HuH-7 (cell line): Measurements from ENCODE around the gene INTS3.
"Not testable (repeated sequence)": the region's sequence is repeated elsewhere in the genome, so short reads cannot be mapped to it uniquely, and the experiment has no call there.

Experiments used
- DNase-seq: peaks from one replicate; pipeline ENCODE4 v3.0.0; 2011; ENCODE audit warnings: low spot score

The INTS3 gene

DNA sequence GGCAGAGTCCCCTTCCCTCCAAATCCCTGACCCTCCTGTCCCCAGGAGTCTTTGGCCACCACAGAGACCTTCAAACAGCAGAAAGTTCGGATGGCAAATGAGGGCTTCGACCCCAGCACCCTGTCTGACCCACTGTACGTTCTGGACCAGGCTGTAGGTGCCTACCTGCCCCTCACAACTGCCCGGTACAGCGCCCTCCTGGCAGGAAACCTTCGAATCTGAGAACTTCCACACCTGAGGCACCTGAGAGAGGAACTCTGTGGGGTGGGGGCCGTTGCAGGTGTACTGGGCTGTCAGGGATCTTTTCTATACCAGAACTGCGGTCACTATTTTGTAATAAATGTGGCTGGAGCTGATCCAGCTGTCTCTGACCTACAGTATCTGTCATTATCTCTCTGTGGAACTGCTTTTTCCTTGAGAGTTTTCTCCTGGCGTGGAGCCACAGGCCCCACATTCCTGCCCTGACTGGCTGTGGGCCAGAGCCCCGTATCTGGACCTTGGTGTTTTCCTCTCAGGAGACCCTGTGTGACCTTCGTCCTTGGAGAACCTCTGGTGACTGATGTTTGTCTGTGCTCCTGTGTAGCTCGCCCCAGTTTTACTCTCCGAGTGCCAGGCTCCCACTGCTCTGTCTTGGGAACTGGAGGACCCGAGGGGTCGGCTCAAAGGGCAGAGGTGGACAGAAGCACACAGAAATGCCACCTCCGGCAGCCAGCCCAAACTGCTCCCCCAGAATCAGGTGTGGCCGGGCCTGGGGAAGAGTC, 52.1 kb downstream of the INTS3 start:
- DNase-seq = no peak

DNA sequence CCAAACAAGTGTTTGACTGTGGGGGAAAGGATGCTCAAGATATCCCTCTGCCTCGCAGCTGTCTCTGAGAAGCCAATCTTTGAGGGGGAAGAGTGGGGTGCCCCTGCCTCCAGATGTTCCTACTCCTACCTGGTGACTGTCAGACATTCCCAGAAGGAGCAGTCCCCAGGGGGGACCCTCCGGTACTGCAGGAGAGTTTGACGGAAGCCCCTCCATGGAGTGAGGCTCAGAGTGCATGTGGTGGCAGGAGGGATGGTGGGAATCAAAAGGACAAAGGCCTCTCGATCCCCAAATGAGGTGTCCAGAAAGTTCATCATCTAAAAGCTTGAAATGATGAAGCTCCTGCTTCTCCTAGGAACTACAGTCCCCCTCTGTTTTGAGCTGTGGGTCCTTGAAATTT, 52.7 kb downstream of the INTS3 start:
- no peak for DNase-seq

DNA sequence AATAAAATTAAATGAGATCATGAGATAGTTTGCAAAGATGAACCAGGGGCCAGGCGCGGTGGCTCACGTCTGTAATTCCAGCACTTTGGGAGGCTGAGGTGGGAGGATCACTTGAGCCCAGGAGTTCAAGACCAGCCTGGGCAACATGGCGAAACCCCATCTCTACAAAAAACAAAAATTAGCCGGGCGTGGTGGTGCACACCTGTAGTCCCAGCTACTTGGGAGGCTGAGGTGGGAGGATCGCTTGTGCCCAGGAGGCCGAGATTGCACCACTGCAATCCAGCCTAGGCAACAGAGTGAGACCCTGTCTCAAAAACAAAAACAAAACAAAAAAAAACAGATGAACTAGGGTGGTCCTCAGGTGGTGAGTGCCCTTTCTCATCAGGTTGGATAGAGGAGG, 54.8 kb downstream of the INTS3 start:
- not testable (repeated sequence) for DNase-seq

DNA sequence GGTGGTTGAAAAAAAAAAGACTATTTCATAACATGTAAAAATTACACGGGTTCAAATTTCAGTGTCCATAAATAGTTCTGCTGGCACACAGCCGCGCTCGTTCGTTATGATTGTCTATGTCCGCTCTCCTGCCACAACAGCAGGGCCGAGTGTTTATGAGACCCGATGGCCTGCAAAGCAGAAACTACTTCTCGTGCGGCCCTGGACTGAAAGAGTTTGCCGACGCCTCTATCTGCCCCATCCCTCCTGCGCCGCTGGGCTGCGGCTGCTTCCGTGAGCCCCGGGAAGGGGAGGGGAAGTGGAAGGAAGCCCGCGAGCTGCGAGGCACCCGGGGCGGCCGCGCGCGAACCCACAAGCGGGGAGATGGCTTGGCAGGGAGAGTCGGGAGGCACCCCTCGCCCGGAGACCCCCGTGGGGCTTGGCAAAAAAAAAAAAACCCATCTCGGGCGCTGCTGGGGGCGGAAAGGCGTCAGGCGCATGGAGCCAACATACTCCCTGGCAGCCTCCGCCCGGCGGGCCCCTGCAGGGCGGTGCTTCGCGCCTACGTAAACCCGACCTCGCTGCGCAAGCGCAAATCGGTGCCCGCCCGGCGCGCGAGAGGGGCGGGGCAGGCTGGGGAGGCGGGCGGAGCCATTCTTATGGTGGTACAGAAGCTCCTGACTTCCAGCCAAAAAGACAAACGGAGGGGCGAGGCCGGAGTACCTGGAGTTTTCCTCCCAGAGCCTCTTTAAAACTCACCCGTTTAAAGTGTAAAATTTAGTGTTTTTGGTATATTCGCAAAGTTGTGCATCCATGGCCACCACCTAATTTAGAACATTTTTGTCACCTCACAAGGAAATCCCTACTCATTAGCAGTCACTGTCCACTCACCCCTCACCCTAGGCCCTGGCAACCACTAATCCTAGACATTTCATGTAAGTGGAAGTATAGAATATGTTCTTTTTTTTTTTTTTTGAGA, 55.7 kb downstream of the INTS3 start:
- DNase-seq = peak; percentile 99

DNA sequence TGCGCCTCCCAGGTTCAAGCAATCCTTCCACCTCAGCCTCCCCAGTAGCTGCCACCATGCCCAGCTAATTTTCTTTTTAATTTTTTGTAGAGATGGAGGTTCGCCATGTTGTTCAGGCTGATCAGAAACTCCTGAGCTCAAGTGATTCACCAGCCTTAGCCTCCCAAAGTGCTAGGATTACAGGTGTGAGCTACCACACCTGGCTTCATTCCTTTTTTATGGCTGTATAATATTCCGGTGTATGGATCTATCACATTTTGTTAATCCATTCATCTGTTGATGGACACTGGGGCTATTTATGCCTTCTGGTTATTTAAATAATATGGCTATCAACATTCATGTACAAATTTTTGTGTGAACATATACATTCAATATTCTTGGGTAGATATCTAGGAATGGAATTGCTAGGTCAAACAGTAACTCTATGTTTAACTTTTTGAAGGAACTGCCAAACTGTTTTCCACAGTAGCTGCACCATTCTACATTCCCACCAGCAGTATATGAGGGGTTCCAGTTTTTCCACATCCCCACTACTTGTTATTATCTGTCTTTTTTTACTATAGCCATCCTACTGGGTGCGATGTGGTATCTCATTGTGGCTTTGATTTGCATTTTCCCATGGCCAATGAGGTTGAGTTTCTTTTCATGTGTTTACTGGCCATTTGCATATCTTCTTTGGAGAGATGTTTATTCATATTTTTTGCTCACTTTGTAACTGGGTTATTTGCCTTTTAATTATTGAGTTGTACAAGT, 58.4 kb downstream of the INTS3 start:
- no peak for DNase-seq

DNA sequence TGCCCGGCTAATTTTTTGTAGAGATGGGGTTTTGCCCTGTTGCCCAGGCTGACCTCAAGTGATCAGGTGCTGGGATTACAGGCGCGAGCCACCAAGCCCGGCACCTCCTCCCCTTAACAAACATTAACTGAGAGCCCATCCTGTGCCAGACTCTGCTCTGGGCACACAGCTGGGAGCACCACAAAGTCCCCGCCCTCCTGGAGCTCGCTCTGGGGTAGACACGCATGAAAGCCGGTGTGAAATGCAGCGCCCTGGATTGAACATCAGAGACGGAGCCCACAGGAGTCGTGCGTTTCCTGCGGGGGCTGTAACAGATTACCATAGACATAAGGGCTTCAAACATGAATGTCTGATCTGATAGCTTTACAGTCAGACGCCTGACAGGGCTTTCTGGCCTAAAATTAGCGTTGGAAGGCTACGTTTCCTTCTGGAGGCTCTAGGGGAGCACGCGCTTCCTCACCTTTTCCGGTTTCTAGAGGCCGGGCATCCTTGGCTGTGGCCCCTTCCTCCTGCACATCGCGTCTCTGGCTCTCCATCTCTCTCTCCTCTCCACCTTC, 61.7 kb downstream of the INTS3 start:
- no peak for DNase-seq

DNA sequence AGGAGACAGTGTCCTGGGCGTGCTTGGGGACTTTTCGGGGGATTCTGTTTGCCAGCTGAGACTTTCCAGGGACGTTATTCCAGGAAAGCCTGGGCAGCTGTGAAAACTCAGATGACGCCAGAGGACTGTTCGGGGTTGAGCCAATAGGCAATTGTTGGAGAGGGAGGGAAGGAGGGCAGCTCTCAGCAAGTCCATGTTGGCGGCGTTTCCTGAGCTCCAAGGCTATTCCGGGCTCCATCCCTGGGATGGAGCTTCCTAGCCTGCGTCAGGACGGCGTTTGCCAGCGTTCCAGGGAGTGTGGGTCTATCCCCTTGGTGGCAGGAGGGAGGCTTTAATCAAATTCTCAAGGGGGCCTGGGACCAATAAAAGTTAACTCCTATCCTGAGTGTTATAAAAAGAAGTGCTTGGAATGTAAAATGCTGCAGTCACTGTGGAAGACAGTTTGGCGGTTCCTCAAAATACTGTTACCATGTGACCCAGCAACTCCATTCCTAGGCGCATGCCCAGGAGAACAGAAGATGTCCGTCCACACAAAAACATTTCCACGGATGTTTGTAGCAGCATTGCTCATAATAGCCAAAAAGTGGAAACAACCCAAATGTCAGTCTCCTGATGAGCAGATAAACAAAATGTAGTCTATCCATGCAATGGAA, 62.6 kb downstream of the INTS3 start:
- no peak for DNase-seq

DNA sequence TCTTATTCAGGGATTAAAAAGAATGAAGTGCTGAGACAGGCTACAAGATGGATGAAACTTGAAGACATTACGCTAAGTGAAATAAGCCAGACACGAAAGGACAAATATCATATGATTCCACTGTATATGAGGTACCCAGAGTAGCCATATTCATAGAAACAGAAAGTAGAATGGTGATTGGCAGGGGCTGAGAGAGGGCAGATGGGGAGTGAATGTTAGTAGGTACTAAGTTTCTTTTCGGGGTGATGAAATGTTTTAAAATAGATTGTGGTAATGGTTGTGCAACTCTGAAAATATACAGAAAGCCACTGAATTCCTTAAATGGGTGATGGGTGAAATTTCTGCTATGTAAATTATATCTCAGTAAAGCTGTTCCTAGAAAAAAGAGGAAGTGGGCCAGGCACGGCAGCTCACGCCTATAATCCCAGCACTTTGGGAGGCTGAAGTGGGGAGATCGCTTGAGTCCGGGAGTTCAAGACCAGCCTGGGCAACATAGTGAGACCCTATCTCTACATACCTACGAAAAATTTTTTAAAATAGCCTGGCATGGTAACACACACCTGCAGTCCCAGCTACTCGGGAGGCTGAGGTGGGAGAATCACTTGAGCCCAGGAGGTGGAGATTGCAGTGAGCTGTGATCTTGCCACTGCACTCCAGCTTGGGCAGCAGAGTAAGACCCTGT, 63.3 kb downstream of the INTS3 start:
- no peak for DNase-seq

DNA sequence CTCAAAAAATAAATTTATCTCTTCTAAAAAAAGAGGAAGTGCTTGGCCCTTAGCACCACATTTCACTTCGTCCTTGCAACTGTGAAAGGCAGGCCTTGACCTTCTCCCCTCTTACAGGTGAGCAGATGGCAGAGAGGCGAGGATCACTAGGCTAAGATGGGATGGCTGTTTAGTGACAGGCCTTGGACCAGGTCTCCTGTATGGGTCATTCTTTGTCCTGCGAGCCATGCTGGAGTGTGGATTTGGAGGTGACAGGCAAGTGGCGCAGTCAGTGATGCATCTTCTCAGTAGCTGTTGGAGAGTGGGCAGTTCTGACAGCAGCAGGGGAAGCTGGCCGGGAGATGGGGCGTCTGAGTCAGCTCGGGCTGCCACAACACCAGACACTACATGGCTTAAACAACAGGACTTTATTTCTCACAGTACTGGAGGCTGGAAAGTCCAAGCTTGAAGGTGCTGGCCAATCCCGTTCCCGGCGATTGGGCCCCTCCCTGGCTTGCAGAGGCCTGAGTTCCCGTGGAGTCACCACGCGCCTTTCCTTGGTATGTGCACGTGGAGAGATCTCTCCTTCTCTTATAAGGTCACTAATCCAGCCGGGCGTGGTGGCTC, 63.9 kb downstream of the INTS3 start:
- DNase-seq = no peak

DNA sequence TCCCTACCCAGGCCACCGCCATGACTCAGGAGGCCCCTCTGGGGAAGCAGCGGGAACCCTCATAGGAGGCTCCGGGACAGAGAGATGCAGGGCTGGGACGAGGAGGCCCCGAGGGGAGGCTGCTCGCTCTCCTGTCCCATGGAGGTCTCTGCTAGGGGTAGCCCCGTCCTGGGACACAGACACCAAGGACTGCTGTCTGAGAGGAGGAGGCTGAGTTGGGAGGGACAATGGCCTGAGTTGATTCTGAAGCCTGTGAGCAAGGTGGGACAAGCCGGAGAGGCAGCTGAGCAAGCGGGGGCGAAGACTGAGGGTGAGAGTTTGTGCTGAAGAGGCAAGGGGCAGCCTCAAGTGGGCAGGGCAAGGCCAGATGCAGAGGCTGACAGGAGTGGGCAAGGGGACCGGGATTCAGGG, 64.8 kb downstream of the INTS3 start:
- no peak for DNase-seq

DNA sequence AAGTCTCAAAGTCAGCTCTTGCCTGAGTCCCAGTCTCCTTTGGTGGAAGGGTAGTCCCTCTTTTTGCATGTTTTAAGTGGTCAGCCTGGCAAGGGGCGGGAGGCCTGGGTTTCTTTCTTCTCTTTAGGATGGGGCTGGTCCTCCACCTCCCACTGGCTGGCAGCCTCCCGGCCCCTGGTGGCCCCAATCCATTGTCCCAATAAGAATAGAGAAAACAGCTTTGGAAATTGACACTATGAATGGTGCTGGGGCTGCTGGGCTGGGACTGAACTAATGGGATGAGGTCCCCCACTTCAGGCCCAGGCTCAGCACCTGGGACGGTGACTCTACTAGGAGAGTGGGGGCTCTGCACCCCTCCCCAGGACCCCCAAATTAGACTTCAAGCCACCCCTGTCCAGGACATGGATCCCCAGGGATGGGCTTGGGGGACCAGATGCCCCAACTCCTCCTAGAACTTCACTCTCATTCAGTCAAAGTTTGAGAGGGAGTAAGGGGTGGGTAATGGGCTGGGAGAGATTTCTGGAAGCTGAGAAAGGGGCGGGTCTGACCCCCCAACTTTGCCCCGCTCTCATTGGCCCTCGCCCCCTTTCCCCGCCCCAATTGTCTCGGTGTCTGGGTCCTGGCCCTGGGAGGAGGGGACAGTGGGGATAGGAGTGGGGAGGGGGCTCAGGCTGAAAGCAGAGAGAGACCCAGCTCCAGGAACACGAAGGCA, 65.6 kb downstream of the INTS3 start:
- no peak for DNase-seq

DNA sequence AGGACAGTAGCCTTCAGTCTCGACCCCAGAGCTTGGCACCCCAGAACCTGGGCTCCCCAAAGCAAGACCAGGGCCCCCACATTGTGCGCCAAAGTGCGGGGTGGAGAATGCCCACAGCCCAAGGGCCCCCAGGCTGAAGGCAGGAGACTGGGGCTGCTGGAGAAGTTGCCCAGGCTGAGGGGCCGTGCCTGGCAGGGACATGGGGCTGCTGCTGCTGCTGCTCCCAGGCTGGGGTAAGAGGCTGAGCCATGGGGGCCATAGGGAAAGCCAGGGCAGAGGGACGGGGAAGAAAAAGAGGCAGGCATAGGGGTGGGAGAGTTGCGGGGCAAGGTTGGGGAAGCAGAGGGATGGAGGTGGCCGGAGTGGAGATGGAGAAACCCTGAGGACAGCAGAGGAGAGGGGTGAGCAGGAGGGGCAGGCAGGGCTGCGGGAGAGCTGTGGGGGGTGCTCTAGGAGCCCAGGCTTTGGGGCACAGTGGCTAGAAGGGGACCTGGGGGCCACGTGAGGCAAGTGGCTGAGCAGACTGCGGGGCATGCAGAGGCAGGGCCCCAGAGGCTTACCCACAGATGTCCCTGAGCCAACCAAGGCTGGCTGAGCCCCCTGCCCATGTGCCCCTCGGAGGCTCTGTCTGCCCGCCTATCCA, 66.2 kb downstream of the INTS3 start:
- DNase-seq = no peak

DNA sequence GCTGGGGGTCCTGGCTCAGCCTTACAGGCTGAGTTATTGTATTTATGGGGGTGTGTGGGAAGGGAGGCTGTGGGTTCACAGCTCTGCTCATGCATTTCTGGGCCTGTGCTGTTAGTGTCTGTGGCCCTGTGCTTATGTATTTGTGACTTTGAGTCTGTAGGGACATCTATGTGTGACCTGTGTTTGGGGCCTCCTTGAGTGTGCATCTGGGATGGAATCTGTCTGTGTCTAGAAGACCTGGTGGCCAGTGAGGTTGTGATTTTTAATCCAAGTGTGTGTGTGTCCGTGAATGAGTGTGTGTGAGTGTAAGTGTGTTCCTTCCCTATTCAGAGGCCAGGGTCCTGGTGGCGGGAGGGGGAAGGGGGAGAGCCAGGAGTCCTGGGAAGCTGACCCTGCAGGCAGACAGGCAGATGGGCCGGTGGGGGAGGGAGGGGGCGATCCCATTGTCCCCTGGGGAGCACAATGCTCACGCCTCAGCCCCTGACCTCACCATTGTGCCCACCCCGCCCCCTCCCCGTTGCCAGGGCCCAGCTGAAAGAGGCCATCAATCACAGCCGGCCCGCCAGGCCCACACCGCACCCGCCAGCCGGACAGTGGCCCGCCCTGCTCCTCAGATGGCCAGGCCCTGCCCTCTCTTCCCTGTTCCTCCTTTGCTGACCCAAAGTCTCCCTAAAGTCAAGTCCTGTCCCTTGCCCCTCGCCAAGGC, 66.9 kb downstream of the INTS3 start:
- DNase-seq = no peak

DNA sequence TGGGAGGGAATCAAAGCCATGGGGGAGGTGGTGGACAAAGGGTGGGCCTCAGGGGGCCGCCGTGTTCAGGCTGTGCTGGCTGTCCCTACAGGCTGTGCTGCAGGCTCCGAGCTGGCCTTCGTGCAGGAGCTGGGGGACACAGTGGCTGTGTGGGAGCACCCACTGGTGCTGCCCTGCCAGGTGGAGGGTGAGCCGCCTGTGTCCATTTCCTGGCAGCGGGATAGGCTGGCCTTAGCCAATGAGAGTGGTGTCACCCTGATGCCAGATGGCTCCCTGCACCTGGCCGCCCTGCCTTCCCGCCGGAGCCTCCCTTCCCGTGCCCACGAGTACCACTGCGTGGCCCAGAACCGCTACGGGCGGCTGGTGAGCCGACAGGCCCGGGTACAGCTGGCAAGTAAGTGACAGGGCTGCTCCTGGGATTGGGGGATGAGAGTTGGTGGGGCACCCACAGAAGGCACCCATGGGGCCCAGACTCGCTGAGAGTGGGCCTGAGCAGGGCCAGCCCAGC, 67.5 kb downstream of the INTS3 start:
- DNase-seq = no peak

DNA sequence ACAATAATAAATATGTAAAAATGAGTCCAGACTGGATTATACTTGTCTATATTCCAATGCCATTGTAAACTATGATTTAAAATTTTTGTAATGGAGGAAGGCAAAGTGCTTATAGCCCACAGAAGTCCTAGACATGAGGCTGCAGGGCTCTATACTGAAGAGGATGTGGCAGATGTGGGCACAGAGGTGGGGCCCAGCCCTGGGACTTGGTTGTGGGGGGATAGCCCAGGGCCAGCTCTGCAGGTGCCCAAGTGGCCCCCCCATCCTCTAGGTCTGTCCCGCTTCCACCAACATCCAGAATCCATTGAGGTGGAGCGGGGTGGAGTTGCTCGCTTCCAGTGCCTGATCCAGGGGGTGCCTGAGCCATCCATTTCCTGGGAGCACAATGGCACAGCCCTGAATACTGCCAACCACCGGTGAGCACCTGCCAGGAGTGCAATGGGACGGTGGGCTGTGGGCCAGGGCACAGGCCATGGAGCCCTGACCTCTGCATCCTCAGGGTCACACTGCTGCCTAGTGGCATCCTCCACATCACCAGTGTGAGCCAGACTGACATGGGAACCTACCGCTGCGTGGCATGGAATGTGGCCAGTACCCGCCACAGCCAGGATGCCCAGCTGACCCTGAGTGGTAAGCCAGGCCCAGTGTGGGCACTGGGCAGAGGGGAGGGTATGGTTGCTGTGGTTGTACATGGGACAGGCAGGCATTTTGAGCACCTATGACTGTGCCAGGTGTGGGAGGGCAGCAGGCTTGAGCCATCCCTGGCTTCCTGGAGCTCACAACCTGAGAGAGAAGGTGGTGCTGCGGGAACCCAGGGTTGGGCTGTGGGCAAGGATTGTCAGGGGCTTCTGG, 68.3 kb downstream of the INTS3 start:
- no peak for DNase-seq

DNA sequence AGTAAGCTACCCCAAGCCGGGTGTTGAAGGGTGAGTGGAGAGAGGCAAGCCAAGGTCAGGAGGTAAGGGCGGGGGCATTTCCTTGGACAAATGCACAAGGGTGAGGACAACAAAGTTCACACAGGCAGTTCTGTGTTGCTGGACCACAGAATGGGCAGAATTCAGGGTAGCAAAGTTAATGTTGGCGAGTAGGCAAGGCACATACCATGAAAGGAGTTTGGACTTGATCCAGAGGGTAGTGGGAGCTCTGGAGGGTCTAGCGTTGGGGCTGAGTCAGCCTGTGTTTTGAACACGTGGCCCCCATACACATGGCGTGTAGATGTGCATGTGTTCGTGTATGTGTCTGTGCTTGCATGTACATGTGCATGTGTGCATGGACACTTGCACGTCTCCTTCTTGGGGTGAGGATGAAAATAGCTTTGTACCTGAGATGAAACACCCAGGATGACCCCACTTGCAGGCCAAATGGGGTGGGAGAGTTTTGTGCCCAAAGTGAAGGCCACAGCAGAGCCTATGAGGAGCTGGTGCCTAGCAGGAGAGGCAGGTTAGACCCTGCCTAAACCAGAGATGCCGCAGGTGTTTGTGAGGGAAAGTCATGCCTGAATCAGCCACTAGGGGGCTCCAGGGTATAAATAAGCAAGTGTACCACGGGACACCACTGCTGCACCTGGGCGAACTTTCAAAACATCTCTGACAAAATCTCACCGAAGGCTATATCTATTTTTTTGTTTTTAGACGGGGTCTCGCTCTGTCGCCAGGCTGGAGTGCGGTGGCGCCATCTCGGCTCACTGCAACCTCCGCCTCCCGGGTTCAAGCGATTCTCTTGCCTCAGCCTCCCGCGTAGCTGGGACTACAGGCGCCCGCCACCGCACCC, 69.2 kb downstream of the INTS3 start:
- peak; percentile 95 for DNase-seq

DNA sequence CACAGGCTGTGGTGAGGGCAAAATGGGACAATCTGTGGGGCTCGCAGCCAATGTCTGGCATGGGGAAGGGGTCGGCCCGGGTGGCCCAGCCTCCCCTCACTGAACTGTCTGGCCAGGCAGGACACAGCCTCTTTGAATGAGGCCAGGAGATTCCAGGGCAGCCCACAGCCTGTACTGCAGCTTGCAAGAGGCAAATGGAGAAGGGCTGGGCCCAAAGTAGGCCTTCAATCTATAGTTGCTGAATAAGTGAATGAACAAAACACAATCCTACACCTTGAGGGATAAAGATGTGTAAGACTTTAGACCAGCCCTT, 70.6 kb downstream of the INTS3 start:
- no peak for DNase-seq
